SK-N-SH treated with all-trans-retinoic acid at 6 μM for 48 hours (cell line): ENCODE results near the gene GPC2.
"Not testable (repeated sequence)": the region's sequence is repeated elsewhere in the genome, so short reads cannot be mapped to it uniquely, and the experiment has no call there.

ENCODE experiments used
- ATAC-seq: fragments of 200-7000 bp; cut with Tn5 transposase; 3 replicates; pipeline ENCODE4 v1.9.1; 2020; ENCODE audit warnings: mild to moderate bottlenecking, moderate library complexity
- ARNTL ChIP-seq: fragments of 450-650 bp; formaldehyde crosslinking; IDR thresholded peaks from 2 replicates; pipeline ENCODE4 v1.5.0; 2020; ENCODE audit warnings: low read depth, mild to moderate bottlenecking, moderate library complexity, borderline replicate concordance
- BACH2 ChIP-seq: fragments of 250-450 bp; sonication (Bioruptor Pico); IDR thresholded peaks from 2 replicates; pipeline ENCODE4 v1.9.0; 2021; ENCODE audit warnings: mild to moderate bottlenecking, borderline replicate concordance
- CREB5 ChIP-seq: fragments of 250-450 bp; sonication (Bioruptor Pico); IDR thresholded peaks from 2 replicates; pipeline ENCODE4 v1.5.1; 2020; ENCODE audit warnings: low read depth, mild to moderate bottlenecking, moderate library complexity
- CSDC2 ChIP-seq: fragments of 250-450 bp; sonication (Bioruptor Pico); IDR thresholded peaks from 2 replicates; pipeline ENCODE4 v1.5.0; 2020; ENCODE audit warnings: mild to moderate bottlenecking, moderate library complexity
- CSRNP3 ChIP-seq: fragments of 250-450 bp; sonication (Bioruptor Pico); IDR thresholded peaks from 2 replicates; pipeline ENCODE4 v1.5.1; 2021; ENCODE audit warnings: mild to moderate bottlenecking, moderate library complexity
- ESRRG ChIP-seq: fragments of 250-450 bp; sonication (Bioruptor Pico); IDR thresholded peaks from 2 replicates; pipeline ENCODE4 v1.6.1; 2021; ENCODE audit warnings: mild to moderate bottlenecking
- GLIS3 ChIP-seq: fragments of 250-450 bp; sonication (Bioruptor Pico); IDR thresholded peaks from 2 replicates; pipeline ENCODE4 v1.5.0; 2020; ENCODE audit warnings: mild to moderate bottlenecking, moderate library complexity
- ISL1 ChIP-seq: fragments of 250-450 bp; sonication (Bioruptor Pico); IDR thresholded peaks from 2 replicates; pipeline ENCODE4 v2.1.2; 2022; ENCODE audit warnings: mild to moderate bottlenecking, moderate library complexity
- OSR1 ChIP-seq: fragments of 250-450 bp; sonication (Bioruptor Pico); IDR thresholded peaks from 2 replicates; pipeline ENCODE4 v1.8.0; 2022; ENCODE audit warnings: moderate library complexity, mild to moderate bottlenecking, inconsistent platforms
- PATZ1 ChIP-seq: fragments of 250-450 bp; sonication (Bioruptor Pico); IDR thresholded peaks from 2 replicates; pipeline ENCODE4 v1.8.0; 2020; ENCODE audit warnings: mild to moderate bottlenecking, moderate library complexity, borderline replicate concordance
- POU6F1 ChIP-seq: fragments of 250-450 bp; sonication (Bioruptor Pico); IDR thresholded peaks from 2 replicates; pipeline ENCODE4 v1.8.0; 2021; ENCODE audit warnings: low read depth, mild to moderate bottlenecking, moderate library complexity, borderline replicate concordance
- PPARA ChIP-seq: fragments of 250-450 bp; sonication (Bioruptor Pico); IDR thresholded peaks from 2 replicates; pipeline ENCODE4 v1.5.0; 2020; ENCODE audit warnings: mild to moderate bottlenecking, borderline replicate concordance
- RARB ChIP-seq: fragments of 250-450 bp; sonication (Bioruptor Pico); IDR thresholded peaks from 2 replicates; pipeline ENCODE4 v1.8.0; 2021; ENCODE audit warnings: mild to moderate bottlenecking, moderate library complexity
- SNAI2 ChIP-seq: fragments of 250-450 bp; sonication (Bioruptor Pico); IDR thresholded peaks from 2 replicates; pipeline ENCODE4 v1.5.0; 2020; ENCODE audit warnings: mild to moderate bottlenecking, moderate library complexity
- TSHZ2 ChIP-seq: fragments of 250-450 bp; sonication (Bioruptor Pico); IDR thresholded peaks from 2 replicates; pipeline ENCODE4 v1.5.0; 2020; ENCODE audit warnings: mild to moderate bottlenecking, moderate library complexity
- ZC3H10 ChIP-seq: fragments of 250-450 bp; sonication (Bioruptor Pico); IDR thresholded peaks from 2 replicates; pipeline ENCODE4 v1.5.1; 2021; ENCODE audit warnings: mild to moderate bottlenecking, moderate library complexity
- ZFP3 ChIP-seq: fragments of 250-450 bp; sonication (Bioruptor Pico); IDR thresholded peaks from 2 replicates; pipeline ENCODE4 v1.5.0; 2020; ENCODE audit warnings: mild to moderate bottlenecking, moderate library complexity
- ZFP30 ChIP-seq: fragments of 450-650 bp; formaldehyde crosslinking; IDR thresholded peaks from 2 replicates; pipeline ENCODE4 v1.5.0; 2022; ENCODE audit warnings: mild to moderate bottlenecking, moderate library complexity
- ZNF565 ChIP-seq: fragments of 450-650 bp; formaldehyde crosslinking; conservative IDR thresholded peaks from 2 replicates; pipeline ENCODE4 v1.5.0; 2020; ENCODE audit warnings: low read depth, mild to moderate bottlenecking, moderate library complexity
- ZNF8 ChIP-seq: fragments of 450-650 bp; formaldehyde crosslinking; IDR thresholded peaks from 2 replicates; pipeline ENCODE4 v1.5.0; 2020; ENCODE audit warnings: mild to moderate bottlenecking, moderate library complexity

GPC2 gene

GRCh38 chr7:100220586-100221230 lies 43.5 kb upstream of the GPC2 start:
- TF ChIP-seq CSDC2 (CRISPR knock-in tag) (no peak), OSR1 (CRISPR knock-in tag) (no peak), SNAI2 (no peak), POU6F1 (CRISPR knock-in tag) (no peak), ISL1 (CRISPR knock-in tag) (no peak), PPARA (no peak), ARNTL (CRISPR knock-in tag) (no peak), ZFP30 (CRISPR knock-in tag) (no peak), TSHZ2 (no peak), ZNF8 (CRISPR knock-in tag) (no peak)
- TF ChIP-seq, all 23 proteins: peak for 0
- ATAC-seq, result no peak

- not testable (repeated sequence) for ATAC-seq
Observed at GRCh38 chr7:100219801-100220585, 42.8 kb upstream of the GPC2 start, which contains the start of gene PVRIG. TSS of gene PVRIG (plus strand) at chr7:100219949. CDS start at chr7:100219971, 22 bp downstream.

GRCh38 chr7:100219271-100219737 lies 42.1 kb upstream of the GPC2 start:
- no peak for TF ChIP-seq ARNTL (CRISPR knock-in tag)
- no peak for TF ChIP-seq PATZ1 (CRISPR knock-in tag)
- no peak for TF ChIP-seq RARB (CRISPR knock-in tag)
- TF ChIP-seq GLIS3 (CRISPR knock-in tag), result no peak
- no peak for TF ChIP-seq ZFP3 (CRISPR knock-in tag)
- TF ChIP-seq ZNF565 (CRISPR knock-in tag), result no peak
- TF ChIP-seq ESRRG (CRISPR knock-in tag), result no peak
- TF ChIP-seq SNAI2, result no peak
- TF ChIP-seq BACH2, result no peak
- TF ChIP-seq ZNF8 (CRISPR knock-in tag), result no peak
- TF ChIP-seq TSHZ2, result no peak
- TF ChIP-seq ZFP30 (CRISPR knock-in tag), result no peak
- no peak for TF ChIP-seq ZC3H10 (CRISPR knock-in tag)
- no peak for TF ChIP-seq OSR1 (CRISPR knock-in tag)
- no peak for TF ChIP-seq POU6F1 (CRISPR knock-in tag)
- no peak for TF ChIP-seq CREB5 (CRISPR knock-in tag)
- TF ChIP-seq CSRNP3 (CRISPR knock-in tag), result no peak
- TF ChIP-seq ISL1 (CRISPR knock-in tag), result no peak
- no peak for ATAC-seq

GRCh38 chr7:100217934-100218333 lies 40.8 kb upstream of the GPC2 start:
- ATAC-seq, result peak; percentile 76
